Lung microvascular endothelial cell (primary cell): ENCODE measurements around the gene TPSB2. TPM values are rescaled to one million over a fixed set of nuclear protein-coding genes. Genes with fewer than 3 reads are reported as not detected.

Experiments used
- DNase-seq, 2 donors: peaks; one replicate each; pipeline versions ENCODE4 v3.0.0 to v3.0.0-alpha.2; 2010; ENCODE audit warnings: low read depth in 2 of 2
- total RNA-seq: library from RNA; depleted of rRNA; stranded (reverse); fragments of >200 nt; gene quantifications from 2 replicates; pipeline ENCODE4 v1.2.1, GENCODE V29; 2014

TPSB2 gene
- total RNA-seq, 1 donor from 2014 or later: not detected

DNA sequence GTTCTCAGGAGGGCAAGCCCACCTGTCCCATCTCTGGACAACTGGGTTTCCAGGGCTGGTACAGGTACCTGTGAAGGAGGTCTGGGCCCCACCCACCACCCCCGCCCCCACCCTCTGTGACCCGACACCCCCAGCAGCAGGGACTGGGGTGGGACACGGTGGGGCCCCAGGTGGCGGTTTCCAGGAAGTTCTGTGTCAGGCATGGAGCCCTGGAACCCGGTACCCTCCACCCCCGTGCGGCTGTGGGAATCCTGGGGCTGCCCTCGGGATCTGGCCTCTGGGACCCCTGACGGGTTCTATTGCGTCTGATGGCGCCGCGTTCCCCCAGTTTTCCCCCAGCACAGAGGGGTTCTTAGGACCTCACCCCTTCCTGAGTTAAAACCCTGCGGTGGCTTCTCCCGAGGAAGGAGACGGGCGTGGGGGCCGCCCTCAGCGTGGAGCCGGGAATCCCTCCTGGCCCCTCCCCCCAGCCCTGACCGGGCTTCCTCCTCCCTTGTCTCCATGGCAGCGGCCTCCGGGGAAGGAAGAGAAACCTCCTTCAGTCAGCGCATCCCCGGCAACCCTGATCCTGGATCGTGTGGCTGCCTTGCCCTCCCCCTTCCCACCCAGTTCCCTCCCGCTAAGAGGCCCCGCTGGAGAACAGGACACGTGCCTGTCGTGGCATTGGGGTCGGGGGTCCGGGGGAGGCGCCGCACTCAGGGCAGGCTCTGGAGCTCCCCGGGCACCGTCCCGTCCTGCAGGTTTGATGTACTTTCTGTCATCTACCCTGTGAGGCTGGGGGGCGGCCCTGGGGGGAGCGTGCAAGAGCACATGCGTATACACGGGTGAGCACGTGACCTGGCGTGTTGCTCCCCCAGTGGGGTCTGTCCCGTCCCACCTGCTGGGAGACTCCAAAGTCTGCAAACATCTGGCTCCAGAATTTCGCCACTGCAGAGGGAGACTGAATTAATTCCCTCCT, 46.8 kb downstream of the TPSB2 start:
- DNase-seq: peak in 1 of 2 donors; percentile 57

DNA sequence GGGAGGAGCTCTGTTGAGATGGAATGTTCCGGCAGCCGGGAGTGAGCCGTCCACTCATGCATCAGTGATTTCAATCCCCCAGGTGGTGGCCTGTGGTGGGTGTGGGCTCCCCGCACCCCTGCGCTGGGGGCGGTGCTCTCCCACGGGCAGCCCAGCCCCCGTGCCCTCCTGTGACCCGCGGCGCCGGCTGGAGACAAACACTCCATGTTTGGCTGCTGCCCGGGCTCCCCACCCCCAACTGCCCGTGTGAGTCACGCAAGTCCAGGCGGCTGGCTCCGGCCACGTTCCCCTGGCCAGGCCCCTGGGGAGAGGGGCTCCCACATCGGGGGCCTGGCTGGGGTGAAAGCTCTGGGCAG, 47.7 kb downstream of the TPSB2 start:
- peak; percentile 67 to 74 for DNase-seq

DNA sequence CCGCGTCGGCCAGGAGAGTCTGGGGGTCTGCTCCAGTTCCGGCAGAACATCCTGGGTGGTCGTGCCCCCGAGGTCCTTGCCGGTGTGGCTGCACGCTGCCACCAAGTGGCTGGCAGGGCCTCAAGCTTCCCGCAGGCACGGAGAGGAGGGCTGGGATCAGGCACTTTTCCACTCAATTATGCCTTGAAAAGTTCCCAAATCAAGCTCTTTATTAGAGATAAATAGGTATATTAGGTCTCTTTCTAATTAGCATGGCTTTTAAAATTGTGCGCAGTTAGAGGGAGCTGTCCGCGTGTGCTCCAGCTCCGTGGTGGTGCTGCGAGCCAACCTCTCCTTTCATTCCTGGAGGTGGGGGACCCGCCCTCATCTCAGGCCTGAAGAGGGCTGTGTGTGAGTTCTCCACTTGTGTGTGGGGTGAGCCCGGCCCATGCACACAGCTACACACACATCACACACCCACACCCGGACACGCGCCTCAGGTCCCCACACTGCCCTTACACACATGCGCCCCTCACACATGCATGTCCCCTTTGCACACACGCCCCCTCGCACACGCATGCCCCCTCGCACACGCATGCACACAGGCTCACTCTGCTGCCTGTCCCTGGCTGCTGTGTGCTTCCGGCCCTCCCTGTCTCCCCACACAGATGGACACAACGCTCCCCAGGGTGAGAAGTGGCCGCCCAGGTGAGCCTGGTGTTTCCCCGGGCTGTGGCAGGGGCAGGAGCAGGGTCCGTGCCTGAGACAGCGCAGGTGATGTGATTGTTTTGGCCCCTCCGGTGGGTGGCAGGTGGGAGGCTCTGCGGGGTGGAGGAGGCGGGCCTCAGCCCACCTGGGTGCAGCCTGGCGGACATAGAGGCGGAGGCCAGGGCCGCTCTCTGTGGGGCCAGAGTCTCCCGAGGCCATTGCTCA, 48.3 kb downstream of the TPSB2 start:
- no peak for DNase-seq

DNA sequence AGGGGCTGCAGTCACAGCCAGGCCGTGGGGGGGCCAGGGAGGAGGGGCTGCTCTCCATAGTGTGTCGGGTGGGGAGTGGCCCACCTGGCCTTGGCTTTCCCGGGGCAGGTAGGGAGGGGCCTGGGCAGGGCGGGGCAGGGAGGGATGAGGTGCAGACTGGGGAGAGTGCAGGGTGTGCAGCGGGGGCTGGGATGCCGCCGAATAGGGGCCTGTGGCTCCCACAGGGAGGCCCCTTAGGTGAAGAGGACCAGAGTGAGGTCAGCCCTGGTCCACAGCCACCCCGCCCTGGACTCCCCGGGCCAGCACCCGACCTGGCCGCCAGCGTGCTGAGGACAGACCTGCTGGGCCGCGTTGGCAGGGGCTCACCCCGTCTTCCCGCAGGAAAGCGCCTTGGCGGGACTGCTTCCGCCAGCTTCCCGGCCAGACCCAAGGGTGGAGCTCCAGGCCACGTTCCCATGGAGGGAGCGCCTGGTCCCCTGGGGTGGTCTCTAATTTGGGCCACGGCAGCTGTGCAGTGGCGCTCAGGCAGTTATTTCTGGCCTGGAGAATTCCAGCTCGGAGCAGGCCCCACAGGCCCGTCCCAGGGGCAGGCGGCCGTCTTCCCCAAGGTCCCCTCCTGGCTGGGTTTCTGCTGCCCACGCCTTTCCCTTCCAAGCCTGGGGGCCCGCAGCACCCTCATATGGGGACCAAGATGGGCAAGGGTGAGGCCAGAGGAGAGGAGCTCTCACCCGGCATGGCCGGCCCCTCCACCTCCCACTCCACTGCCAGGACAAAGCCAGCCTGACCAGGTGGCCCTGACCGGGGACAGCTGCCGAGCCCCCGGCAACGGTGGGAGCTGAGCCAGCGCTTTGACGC, 49.2 kb downstream of the TPSB2 start:
- peak; percentile 12 to 13 for DNase-seq

Other genes with a start within 250 kb of the TPSB2 start
- gene SOX8, start 248.4 kb downstream of the TPSB2 start, total RNA-seq: 0.22 and 0.60 TPM in 2 replicates
- gene SSTR5, start 157.4 kb downstream of the TPSB2 start, total RNA-seq: 0.20 and 0.22 TPM in 2 replicates
- gene C1QTNF8, start 133.9 kb downstream of the TPSB2 start, total RNA-seq: not detected in 2 replicates
- gene CACNA1H, start 77.1 kb downstream of the TPSB2 start, total RNA-seq: under 0.01 TPM in 2 replicates
- gene TPSG1, start 4.9 kb downstream of the TPSB2 start, total RNA-seq: not detected in 2 replicates
- not detected in 2 replicates for gene TPSAB1, start 10.5 kb upstream of the TPSB2 start, total RNA-seq
- not detected in 2 replicates for gene TPSD1, start 25.9 kb upstream of the TPSB2 start, total RNA-seq
- 29.6 and 35.3 TPM in 2 replicates for gene UBE2I, start 79.5 kb upstream of the TPSB2 start, total RNA-seq
- gene BAIAP3, start 103.5 kb upstream of the TPSB2 start, total RNA-seq: 1.2 and 1.3 TPM in 2 replicates
- 47.7 and 67.3 TPM in 2 replicates for gene TSR3, start 121.7 kb upstream of the TPSB2 start, total RNA-seq
- gene GNPTG, start 121.7 kb upstream of the TPSB2 start, total RNA-seq: 19.2 and 31.7 TPM in 2 replicates
- 3.9 and 5.6 TPM in 2 replicates for gene UNKL, start 184.5 kb upstream of the TPSB2 start, total RNA-seq
- 12.9 and 18.5 TPM in 2 replicates for gene UQCC4, start 190.6 kb upstream of the TPSB2 start, total RNA-seq
- not detected in 2 replicates for gene PERCC1, start 200.9 kb upstream of the TPSB2 start, total RNA-seq
- under 0.01 and 0.40 TPM in 2 replicates for gene CCDC154, start 214.4 kb upstream of the TPSB2 start, total RNA-seq
- gene CLCN7, start 244.8 kb upstream of the TPSB2 start, total RNA-seq: 62.5 and 69.8 TPM in 2 replicates